ENCODE results near the gene KCNC1. TPM values are rescaled to one million over a fixed set of nuclear protein-coding genes. Genes with fewer than 3 reads are reported as not detected.

The KCNC1 gene
- polyA plus RNA-seq, 1 donor: 2.1 TPM

DNA sequence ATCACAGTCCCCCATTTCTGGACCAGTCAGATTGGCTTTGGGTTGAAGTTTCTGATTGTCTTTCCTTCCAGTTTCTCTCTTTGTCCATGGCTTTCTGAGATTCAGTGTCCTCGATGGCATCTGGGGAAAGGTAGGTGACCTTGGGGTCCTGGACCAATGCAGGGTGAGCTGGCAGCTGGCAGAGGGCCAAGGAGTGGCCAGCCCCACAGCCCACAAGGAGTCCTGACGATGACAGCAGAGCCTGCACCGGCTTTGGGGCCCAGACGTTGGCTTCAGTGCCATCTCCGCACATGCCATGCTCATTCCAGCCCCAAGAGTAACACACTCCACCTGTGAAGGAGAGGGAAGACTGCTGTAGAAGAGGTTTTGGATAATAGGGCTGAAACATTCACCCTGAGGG is 53.5 kb downstream of the KCNC1 start:
- no peak for DNase-seq (ENCODE audit: low read depth)

- no peak for DNase-seq (ENCODE audit: low read depth)
These were observed 55.9 kb downstream of the KCNC1 start for GRCh38 chr11:17790453-17790852.

- no peak for DNase-seq (ENCODE audit: low read depth)
These were observed 56.6 kb downstream of the KCNC1 start for GRCh38 chr11:17791144-17791543.

- DNase-seq (ENCODE audit: low read depth): no peak
These were observed 57.6 kb downstream of the KCNC1 start for GRCh38 chr11:17792161-17792560.

DNA sequence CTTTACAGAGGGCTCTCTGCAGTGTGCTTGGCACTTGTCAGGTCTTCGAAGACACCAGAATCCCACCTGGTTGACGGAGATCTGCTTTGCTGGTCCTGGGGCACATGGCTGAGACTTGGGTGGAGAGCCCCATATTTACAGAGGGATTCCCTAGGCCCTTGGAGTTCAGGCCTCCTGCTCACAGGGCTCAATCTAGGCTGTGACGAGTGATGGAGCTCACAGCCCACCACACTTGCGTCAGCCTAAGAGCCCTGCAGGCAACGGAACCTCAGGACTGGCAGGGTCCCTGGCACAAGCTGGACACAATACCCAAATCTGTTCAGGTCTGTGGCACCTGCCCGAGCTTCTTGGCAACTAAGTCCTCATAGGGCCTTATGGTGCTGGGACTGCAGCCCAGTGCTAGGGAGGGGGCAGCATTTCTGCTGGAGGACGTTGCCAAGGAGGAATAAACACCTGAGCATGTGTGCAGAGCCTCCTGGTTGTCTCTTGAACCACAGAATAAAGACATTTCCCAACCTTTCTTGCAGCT is 59.1 kb downstream of the KCNC1 start:
- no peak for DNase-seq (ENCODE audit: low read depth)

- DNase-seq (ENCODE audit: low read depth): no peak
These were observed 60.4 kb downstream of the KCNC1 start for GRCh38 chr11:17794981-17795380.

DNA sequence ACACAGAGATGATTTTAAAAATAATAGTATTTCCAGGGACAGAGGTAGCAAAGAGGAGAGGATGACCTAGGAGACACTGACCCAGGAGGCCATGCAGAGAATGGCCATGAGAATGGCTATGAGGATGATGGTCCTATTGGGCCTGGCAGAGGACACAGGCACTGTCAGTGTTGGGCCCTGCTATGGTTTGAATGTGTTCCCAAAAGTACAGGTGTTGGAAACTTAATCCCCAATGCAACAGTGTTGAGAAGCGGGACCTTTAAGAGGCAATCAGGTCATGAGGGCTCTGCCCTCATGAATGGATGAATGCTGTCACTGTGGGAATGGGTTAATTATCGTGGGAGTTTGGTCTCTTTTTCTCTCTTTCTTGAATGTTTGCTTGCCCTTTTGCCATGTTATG is 61.6 kb downstream of the KCNC1 start:
- DNase-seq (ENCODE audit: low read depth): no peak

- no peak for DNase-seq (ENCODE audit: low read depth)
These were observed 63.7 kb downstream of the KCNC1 start for GRCh38 chr11:17798253-17798652.

GRCh38 chr11:17798716-17799115 is 64.1 kb downstream of the KCNC1 start:
- no peak for DNase-seq (ENCODE audit: low read depth)

DNA sequence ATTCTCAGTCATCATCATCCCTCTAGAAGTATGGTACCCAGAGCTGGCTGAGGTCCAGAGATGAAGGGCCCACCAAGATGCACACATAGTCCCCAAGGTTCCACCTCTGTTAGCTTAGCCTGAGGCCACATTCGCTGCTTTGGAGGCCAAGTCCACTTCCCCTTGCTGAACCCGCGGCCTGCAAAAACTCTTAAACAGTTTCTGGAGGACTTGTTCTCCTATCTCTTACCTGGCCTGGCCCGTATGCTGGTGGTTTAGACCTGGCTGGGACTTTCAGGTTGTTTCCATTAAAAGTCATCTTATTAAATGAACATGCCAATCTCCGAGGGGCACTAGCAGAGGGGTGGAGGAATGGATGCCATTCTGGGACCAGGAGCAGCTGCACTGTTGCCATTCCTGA is 64.6 kb downstream of the KCNC1 start:
- DNase-seq (ENCODE audit: low read depth): no peak

GRCh38 chr11:17801166-17801565 is 66.6 kb downstream of the KCNC1 start:
- DNase-seq (ENCODE audit: low read depth): no peak

DNA sequence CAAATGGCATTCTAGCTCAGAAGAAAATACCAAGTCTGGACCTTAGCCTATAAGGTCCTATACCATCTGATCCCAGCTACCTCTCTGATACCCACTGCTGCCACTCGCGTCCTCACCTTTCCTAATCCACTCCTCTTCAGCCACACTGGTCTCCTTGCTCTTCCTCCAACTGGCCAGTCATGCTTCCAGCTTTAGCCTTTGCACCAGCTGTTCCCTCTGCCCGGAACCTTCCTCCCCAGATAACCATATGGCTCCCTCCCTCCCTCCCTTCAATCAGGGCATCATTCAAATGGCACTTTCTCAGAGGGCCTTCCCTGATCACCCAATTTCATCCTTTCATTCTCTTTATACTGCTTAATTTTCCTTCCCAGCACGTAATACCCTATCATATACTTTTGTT is 67.9 kb downstream of the KCNC1 start:
- no peak for DNase-seq (ENCODE audit: low read depth)

- DNase-seq (ENCODE audit: low read depth): no peak
These were observed 69.3 kb downstream of the KCNC1 start for GRCh38 chr11:17803754-17804334.

GRCh38 chr11:17805043-17805442 is 70.5 kb downstream of the KCNC1 start:
- no peak for DNase-seq (ENCODE audit: low read depth)

GRCh38 chr11:17805873-17806272 is 71.3 kb downstream of the KCNC1 start:
- no peak for DNase-seq (ENCODE audit: low read depth)

GRCh38 chr11:17807034-17807433 is 72.5 kb downstream of the KCNC1 start:
- DNase-seq (ENCODE audit: low read depth): no peak

GRCh38 chr11:17810041-17810440 is 75.5 kb downstream of the KCNC1 start:
- no peak for DNase-seq (ENCODE audit: low read depth)

- no peak for DNase-seq (ENCODE audit: low read depth)
These were observed 76.2 kb downstream of the KCNC1 start for GRCh38 chr11:17810746-17811145.

DNA sequence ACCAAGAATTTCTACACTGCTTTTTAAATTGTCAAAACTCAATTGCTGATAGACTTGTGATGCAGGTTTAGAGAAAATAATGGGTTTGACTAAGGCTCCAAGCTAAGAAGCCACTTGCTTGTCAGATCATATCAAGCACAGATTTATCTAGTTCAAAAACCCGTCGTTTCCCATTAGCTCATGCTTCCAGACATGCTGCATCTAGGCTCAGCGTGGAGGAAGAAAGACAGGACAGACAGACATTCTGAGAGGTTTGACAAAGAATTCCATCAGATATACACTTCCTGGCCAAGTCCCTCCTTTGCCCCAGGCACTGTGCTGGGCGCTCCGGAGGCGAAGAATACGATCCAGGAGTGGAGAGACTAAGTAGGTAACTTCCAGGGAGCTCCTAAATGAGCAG is 76.8 kb downstream of the KCNC1 start:
- DNase-seq (ENCODE audit: low read depth): no peak

DNA sequence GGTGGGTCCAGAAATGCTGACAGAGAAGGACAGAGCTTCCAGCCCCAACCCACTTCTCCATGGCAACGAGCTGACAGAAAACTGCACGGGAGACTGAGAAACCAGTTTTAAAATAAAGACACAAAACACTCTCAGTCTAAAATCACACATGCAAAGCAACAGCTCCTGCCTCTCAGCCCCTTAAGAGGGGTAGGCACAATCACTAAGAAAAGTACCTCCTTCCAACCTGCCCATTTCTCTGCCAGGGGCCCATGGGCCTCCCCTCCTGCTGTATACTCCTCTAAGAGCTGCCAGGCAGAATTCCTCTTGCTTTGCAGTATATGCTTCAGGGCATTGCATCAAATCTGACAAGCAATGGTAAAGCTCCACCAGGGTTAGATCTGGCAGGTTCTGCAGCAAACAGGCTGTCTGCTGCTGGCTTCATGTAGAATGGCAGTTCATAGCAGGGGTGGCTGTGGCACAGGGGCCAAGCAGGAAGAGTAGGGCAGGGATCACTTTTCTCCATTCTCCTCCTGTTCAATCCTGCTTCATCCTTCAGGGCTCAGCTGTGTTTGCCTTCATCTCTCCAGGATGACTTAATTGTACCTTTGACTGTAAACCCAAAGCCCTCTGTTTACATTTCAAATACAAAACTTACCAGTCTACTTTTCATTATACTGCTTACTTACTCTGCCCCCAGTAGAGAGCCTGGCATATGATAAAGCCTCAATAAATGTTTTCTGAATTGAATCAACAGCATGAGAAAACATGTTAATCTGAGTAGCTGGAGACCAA is 77.7 kb downstream of the KCNC1 start:
- no peak for DNase-seq (ENCODE audit: low read depth)

DNA sequence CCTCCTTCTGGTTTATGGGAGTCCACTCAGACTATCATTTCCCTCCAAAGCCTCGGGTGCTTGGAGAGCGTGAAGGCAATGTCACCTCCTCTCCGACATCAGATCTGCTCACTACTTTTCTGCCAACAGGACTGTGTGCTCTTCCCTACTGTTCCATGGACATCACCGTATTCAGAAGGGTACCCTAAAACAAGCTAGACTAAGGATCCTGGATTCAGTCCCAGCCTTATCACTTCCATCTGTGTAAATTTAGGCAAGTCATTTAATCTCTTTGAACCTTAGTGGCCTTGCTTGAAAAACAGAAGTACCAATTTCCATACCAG is 78.2 kb downstream of the KCNC1 start:
- no peak for DNase-seq (ENCODE audit: low read depth)

- no peak for DNase-seq (ENCODE audit: low read depth)
These were observed 78.9 kb downstream of the KCNC1 start for GRCh38 chr11:17813391-17814059.

- DNase-seq (ENCODE audit: low read depth): no peak
These were observed 80.0 kb downstream of the KCNC1 start for GRCh38 chr11:17814546-17814945.

All from forelimb muscle (tissue), 1 donor.